ENCODE data around the gene FLOT2.

GRCh38 chr17:28917029-28917428, 19.5 kb upstream of the FLOT2 start:
- no peak for TF ChIP-seq CTCF (IDR thresholded peaks at IDR 0.05; ENCODE audit: low read length)
- TF ChIP-seq EZH2 (IDR thresholded peaks at IDR 0.05; ENCODE audit: borderline replicate concordance, low read length), result no peak
